GM06990 (cell line): ENCODE measurements around the gene ZNF14.

Experiments used
- DNase-seq: peaks from one replicate; pipeline ENCODE4 v3.0.0-alpha.2; 2011; ENCODE audit not compliant: insufficient read length; ENCODE audit errors: extremely low read depth
- H3K27me3 ChIP-seq: replicated peaks from 2 replicates; pipeline ENCODE4 v1.6.0; 2011; ENCODE audit warnings: low read length; ENCODE audit not compliant: control insufficient read depth, insufficient read depth
- H3K36me3 ChIP-seq: 2 replicates; pipeline ENCODE4 v1.5.1; 2011; ENCODE audit warnings: low read length; ENCODE audit not compliant: control insufficient read depth, insufficient read depth
- H3K4me3 ChIP-seq: replicated peaks from 2 replicates; pipeline ENCODE4 v1.5.1; 2011; ENCODE audit warnings: low read depth, mild to moderate bottlenecking, control low read depth, low read length
- CTCF ChIP-seq: IDR thresholded peaks from 2 replicates; pipeline ENCODE4 v1.5.1; 2011; ENCODE audit warnings: low read length, control low read depth, mild to moderate bottlenecking, inconsistent platforms; ENCODE audit not compliant: insufficient read depth, poor library complexity, severe bottlenecking

Gene ZNF14

GRCh38 chr19:19743176-19743575, 10.3 kb upstream of the ZNF14 start:
- no peaks in the 10 kb centered on the region for H3K36me3 ChIP-seq
- no peaks in the 10 kb centered on the region for H3K27me3 ChIP-seq
- no peak overlapping the region for H3K4me3 ChIP-seq
- no peak for TF ChIP-seq CTCF
- no peak for DNase-seq

- H3K36me3 ChIP-seq = no peaks in the 10 kb centered on the region
- H3K4me3 ChIP-seq = no peak overlapping the region
- TF ChIP-seq CTCF = no peak
- DNase-seq = no peak
- no peaks in the 10 kb centered on the region for H3K27me3 ChIP-seq
Observed at GRCh38 chr19:19742773-19743172, 9.9 kb upstream of the ZNF14 start.

- no peaks in the 10 kb centered on the region for H3K27me3 ChIP-seq
- no peak overlapping the region for H3K4me3 ChIP-seq
- TF ChIP-seq CTCF = no peak
- H3K36me3 ChIP-seq = no peaks in the 10 kb centered on the region
- DNase-seq = no peak
Observed at GRCh38 chr19:19741184-19741583, 8.3 kb upstream of the ZNF14 start.

DNA sequence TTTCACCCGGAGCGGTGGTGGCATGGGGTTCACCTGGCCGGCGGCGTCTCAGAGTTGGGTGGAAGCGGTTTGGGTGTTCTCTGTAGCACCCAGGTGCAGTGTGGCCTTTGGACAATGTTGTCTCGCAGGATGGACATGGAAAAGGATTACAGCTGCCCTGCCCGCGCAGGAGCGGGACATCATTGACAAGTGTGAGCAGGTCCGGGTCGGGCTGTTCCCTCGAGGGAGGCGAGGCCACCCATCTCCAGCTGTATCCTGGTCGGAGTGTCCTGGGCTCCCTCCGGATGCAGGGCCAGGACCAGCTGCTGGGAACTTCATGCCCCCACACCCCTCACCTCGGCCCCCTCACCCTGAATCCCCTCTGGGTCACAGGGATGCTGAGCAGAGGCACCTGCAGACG, 7.8 kb upstream of the ZNF14 start:
- no peaks in the 10 kb centered on the region for H3K27me3 ChIP-seq
- DNase-seq = no peak
- H3K4me3 ChIP-seq = no peak overlapping the region
- TF ChIP-seq CTCF = no peak
- H3K36me3 ChIP-seq = no peaks in the 10 kb centered on the region

- no peak overlapping the region for H3K4me3 ChIP-seq
- TF ChIP-seq CTCF = no peak
- no peak for DNase-seq
Observed at GRCh38 chr19:19738564-19738963, 5.7 kb upstream of the ZNF14 start.

More at GRCh38 chr19:19738564-19738963, 5.7 kb upstream of the ZNF14 start:
- no peaks in the 10 kb centered on the region for H3K36me3 ChIP-seq
- H3K27me3 ChIP-seq = no peaks in the 10 kb centered on the region
